Muscle layer of colon (tissue), 2 donors: ENCODE data around the gene RAB3B.
A peak's percentile ranks its signal among the peaks of the same experiment; 100 is the strongest.
"Not testable (repeated sequence)": the region's sequence is repeated elsewhere in the genome, so short reads cannot be mapped to it uniquely, and the experiment has no call there.

Source experiments
- H3K27ac ChIP-seq: one replicate; pipeline ENCODE4 v1.7.0; 2013; ENCODE audit warnings: low read depth, mild to moderate bottlenecking, low read length, moderate library complexity
- H3K27me3 ChIP-seq, 2 donors: one replicate each; pipeline ENCODE4 v1.7.0; 2013; ENCODE audit warnings: low read length in 2 of 2, mild to moderate bottlenecking in 2 of 2; ENCODE audit not compliant: insufficient read depth in 2 of 2, control insufficient read depth in 1 of 2
- H3K36me3 ChIP-seq: one replicate; pipeline ENCODE4 v1.7.0; 2013; ENCODE audit warnings: mild to moderate bottlenecking, low read length; ENCODE audit not compliant: insufficient read depth
- H3K4me1 ChIP-seq: one replicate; pipeline ENCODE4 v1.7.0; 2013; ENCODE audit warnings: mild to moderate bottlenecking, low read length; ENCODE audit not compliant: insufficient read depth
- H3K4me3 ChIP-seq, 2 donors: one replicate each; pipeline ENCODE4 v1.7.0; 2013; ENCODE audit warnings: low read length in 2 of 2, low read depth in 1 of 2, mild to moderate bottlenecking in 1 of 2, moderate library complexity in 1 of 2
- H3K9ac ChIP-seq: one replicate; pipeline ENCODE4 v1.7.0; 2013; ENCODE audit warnings: low read length
- H3K9me3 ChIP-seq: one replicate; pipeline ENCODE4 v1.7.0; 2013; ENCODE audit warnings: mild to moderate bottlenecking, low read length
- donor health status: abdominal sarcoma.
- donor health status: Adenocarcinoma of cecum.

RAB3B gene

GRCh38 chr1:52008071-52008809 is 17.7 kb upstream of the RAB3B start:
- Histone ChIP-seq H3K27me3 (no peaks in the 10 kb centered on the region), H3K9me3 (no peaks in the 10 kb centered on the region), H3K27ac (no peak overlapping the region), H3K4me3 (no peak overlapping the region), H3K9ac (no peak overlapping the region), H3K36me3 (no peaks in the 10 kb centered on the region), H3K4me1 (no peaks in the 10 kb centered on the region)

GRCh38 chr1:52007215-52008002 is 16.9 kb upstream of the RAB3B start:
- Histone ChIP-seq H3K4me1 (no peaks in the 10 kb centered on the region), H3K27me3 (no peaks in the 10 kb centered on the region), H3K36me3 (no peaks in the 10 kb centered on the region), H3K9me3 (no peaks in the 10 kb centered on the region), H3K9ac (no peak overlapping the region), H3K4me3 (no peak overlapping the region), H3K27ac (no peak overlapping the region)

GRCh38 chr1:52006081-52006553 is 15.6 kb upstream of the RAB3B start:
- H3K9me3 ChIP-seq, H3K27me3 ChIP-seq, H3K4me1 ChIP-seq, H3K4me3 ChIP-seq, H3K27ac ChIP-seq, H3K9ac ChIP-seq, H3K36me3 ChIP-seq: not testable (repeated sequence)

GRCh38 chr1:52005548-52005947 is 15.0 kb upstream of the RAB3B start:
- not testable (repeated sequence) for H3K4me3 ChIP-seq, H3K9me3 ChIP-seq, H3K36me3 ChIP-seq, H3K4me1 ChIP-seq, H3K9ac ChIP-seq, H3K27me3 ChIP-seq, H3K27ac ChIP-seq

GRCh38 chr1:52003877-52004276 is 13.4 kb upstream of the RAB3B start:
- Histone ChIP-seq H3K27ac (no peak overlapping the region), H3K36me3 (no peaks in the 10 kb centered on the region), H3K4me1 (no peaks in the 10 kb centered on the region), H3K9me3 (no peaks in the 10 kb centered on the region), H3K4me3 (no peak overlapping the region), H3K9ac (no peak overlapping the region), H3K27me3 (no peaks in the 10 kb centered on the region)

- no peaks in the 10 kb centered on the region for H3K36me3 ChIP-seq
- H3K27me3 ChIP-seq: no peaks in the 10 kb centered on the region
- no peaks in the 10 kb centered on the region for H3K9me3 ChIP-seq
- H3K27ac ChIP-seq: no peak overlapping the region
- H3K9ac ChIP-seq: no peak overlapping the region
- no peak overlapping the region for H3K4me3 ChIP-seq
- H3K4me1 ChIP-seq: no peaks in the 10 kb centered on the region
Observed at GRCh38 chr1:52002038-52002917, 11.8 kb upstream of the RAB3B start.

- Histone ChIP-seq H3K4me3 (no peak overlapping the region), H3K36me3 (no peaks in the 10 kb centered on the region), H3K9ac (no peak overlapping the region), H3K27ac (no peak overlapping the region), H3K27me3 (no peaks in the 10 kb centered on the region), H3K4me1 (no peaks in the 10 kb centered on the region), H3K9me3 (no peaks in the 10 kb centered on the region)
Observed at GRCh38 chr1:51998701-51999100, 8.2 kb upstream of the RAB3B start.

- H3K36me3 ChIP-seq: no peaks in the 10 kb centered on the region
- no peaks in the 10 kb centered on the region for H3K4me1 ChIP-seq
- no peaks in the 10 kb centered on the region for H3K27me3 ChIP-seq
- no peak overlapping the region for H3K27ac ChIP-seq
- H3K9ac ChIP-seq: no peak overlapping the region
- no peaks in the 10 kb centered on the region for H3K9me3 ChIP-seq
- no peak overlapping the region for H3K4me3 ChIP-seq
Observed at GRCh38 chr1:51997974-51998382, 7.5 kb upstream of the RAB3B start.

- H3K27me3 ChIP-seq: peaks cover 19 to 24% of the 10 kb centered on the region in 2 donors
- H3K9ac ChIP-seq: no peak overlapping the region
- peak overlapping the region in 1 of 2 donors; percentile 29 for H3K4me3 ChIP-seq
Observed at GRCh38 chr1:51989582-51990477, 670 bp downstream of the RAB3B start.

GRCh38 chr1:51988254-51988653 is 2.2 kb downstream of the RAB3B start:
- no peaks in the 10 kb centered on the region for H3K4me1 ChIP-seq
- H3K4me3 ChIP-seq: no peak overlapping the region
- no peak overlapping the region for H3K9ac ChIP-seq
- no peaks in the 10 kb centered on the region for H3K36me3 ChIP-seq
- H3K27me3 ChIP-seq: peaks cover 19 to 24% of the 10 kb centered on the region in 2 donors
- H3K9me3 ChIP-seq: no peaks in the 10 kb centered on the region
- no peak overlapping the region for H3K27ac ChIP-seq

More at GRCh38 chr1:51989582-51990477, 670 bp downstream of the RAB3B start:
- no peaks in the 10 kb centered on the region for H3K4me1 ChIP-seq
- H3K27ac ChIP-seq: no peak overlapping the region
- no peaks in the 10 kb centered on the region for H3K9me3 ChIP-seq
- no peaks in the 10 kb centered on the region for H3K36me3 ChIP-seq
